ENCODE data around the gene CACNA1F.

- TF ChIP-seq CTCF (IDR thresholded peaks at IDR 0.05; ENCODE audit: low read length) (no peak), EZH2 (IDR thresholded peaks at IDR 0.05; ENCODE audit: borderline replicate concordance, low read length) (no peak)
Observed at GRCh38 chrX:49167740-49168108, 65.4 kb downstream of the CACNA1F start.

All from OCI-LY1 (cell line).